ENCODE measurements around the gene RXFP3.
A peak's percentile ranks its signal among the peaks of the same experiment; 100 is the strongest.

RXFP3 gene

DNA sequence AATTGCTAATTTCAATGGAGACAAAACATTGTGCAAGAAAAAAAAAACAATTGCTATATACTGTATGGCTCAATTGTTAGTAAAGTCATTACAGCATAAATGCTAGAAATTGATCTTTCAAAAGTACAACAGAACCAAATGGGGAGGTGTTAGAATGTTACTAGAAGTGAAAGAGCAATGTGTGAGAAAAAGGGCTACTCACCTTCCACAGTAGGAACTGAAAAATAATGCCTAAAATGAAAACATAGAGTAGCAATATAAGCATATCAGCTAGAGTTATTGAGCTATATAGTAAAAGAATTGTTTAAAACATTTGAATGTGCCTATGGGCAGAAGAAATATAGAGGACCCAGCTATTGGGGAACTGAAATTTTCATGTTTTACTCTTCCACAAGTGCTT, 10.9 kb upstream of the RXFP3 start:
- TF ChIP-seq, protein P1, sequence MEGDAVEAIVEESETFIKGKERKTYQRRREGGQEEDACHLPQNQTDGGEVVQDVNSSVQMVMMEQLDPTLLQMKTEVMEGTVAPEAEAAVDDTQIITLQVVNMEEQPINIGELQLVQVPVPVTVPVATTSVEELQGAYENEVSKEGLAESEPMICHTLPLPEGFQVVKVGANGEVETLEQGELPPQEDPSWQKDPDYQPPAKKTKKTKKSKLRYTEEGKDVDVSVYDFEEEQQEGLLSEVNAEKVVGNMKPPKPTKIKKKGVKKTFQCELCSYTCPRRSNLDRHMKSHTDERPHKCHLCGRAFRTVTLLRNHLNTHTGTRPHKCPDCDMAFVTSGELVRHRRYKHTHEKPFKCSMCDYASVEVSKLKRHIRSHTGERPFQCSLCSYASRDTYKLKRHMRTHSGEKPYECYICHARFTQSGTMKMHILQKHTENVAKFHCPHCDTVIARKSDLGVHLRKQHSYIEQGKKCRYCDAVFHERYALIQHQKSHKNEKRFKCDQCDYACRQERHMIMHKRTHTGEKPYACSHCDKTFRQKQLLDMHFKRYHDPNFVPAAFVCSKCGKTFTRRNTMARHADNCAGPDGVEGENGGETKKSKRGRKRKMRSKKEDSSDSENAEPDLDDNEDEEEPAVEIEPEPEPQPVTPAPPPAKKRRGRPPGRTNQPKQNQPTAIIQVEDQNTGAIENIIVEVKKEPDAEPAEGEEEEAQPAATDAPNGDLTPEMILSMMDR (IDR thresholded peaks at IDR 0.05; ENCODE audit: insufficient read depth, low read depth, low read length, missing control alignments): no peak
- peak; percentile 25 for DNase-seq (ENCODE audit: low read depth)
- no peak overlapping the region for H3K4me3 ChIP-seq (ENCODE audit: low read depth, low read length)

DNA sequence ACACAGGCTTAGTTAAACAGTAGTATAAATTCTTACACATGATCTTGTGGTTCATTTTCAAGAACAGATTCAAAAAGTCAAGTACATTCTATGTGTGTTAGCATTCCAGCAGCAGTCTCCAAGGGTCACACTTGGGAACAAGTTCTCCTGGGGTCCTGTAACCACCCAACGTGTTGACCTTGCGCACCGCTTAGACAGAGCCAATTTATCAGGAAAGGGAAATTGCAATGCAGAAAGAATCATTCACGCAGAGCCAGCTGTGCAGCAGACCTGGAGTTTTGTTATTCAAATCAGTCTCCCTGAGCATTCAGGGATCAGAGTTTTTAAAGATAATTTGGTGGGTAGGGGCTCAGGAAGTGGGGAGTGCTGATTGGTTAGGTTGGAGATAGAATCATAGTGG, 8.5 kb upstream of the RXFP3 start:
- no peak for DNase-seq (ENCODE audit: low read depth)
- TF ChIP-seq, protein P1 (IDR thresholded peaks at IDR 0.05; ENCODE audit: insufficient read depth, low read depth, low read length, missing control alignments): no peak

DNA sequence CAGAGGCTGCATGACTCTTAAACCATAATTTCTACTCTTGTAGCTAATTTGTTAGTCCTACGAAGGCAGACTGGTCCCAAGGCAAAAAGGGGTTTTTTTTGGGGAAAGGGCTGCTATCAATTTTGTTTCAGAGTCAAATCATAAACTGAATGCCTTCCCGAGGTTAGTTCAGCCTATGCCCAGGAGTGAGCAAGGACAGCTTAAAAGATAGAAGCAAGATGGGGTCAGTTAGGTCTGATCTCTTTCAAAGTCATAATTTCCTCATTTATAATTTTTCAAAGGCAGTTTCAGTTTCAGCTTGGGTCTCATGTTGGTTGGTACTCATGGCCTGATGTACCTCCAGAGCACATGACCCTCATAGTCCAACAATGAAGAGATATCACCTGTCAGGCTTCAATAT, 7.9 kb upstream of the RXFP3 start:
- TF ChIP-seq, protein P1 (IDR thresholded peaks at IDR 0.05; ENCODE audit: insufficient read depth, low read depth, low read length, missing control alignments): no peak
- H3K4me3 ChIP-seq (ENCODE audit: low read depth, low read length): no peak overlapping the region
- DNase-seq (ENCODE audit: low read depth): no peak

More for the DNA sequence above, 8.5 kb upstream of the RXFP3 start:
- H3K4me3 ChIP-seq (ENCODE audit: low read depth, low read length): no peak overlapping the region

DNA sequence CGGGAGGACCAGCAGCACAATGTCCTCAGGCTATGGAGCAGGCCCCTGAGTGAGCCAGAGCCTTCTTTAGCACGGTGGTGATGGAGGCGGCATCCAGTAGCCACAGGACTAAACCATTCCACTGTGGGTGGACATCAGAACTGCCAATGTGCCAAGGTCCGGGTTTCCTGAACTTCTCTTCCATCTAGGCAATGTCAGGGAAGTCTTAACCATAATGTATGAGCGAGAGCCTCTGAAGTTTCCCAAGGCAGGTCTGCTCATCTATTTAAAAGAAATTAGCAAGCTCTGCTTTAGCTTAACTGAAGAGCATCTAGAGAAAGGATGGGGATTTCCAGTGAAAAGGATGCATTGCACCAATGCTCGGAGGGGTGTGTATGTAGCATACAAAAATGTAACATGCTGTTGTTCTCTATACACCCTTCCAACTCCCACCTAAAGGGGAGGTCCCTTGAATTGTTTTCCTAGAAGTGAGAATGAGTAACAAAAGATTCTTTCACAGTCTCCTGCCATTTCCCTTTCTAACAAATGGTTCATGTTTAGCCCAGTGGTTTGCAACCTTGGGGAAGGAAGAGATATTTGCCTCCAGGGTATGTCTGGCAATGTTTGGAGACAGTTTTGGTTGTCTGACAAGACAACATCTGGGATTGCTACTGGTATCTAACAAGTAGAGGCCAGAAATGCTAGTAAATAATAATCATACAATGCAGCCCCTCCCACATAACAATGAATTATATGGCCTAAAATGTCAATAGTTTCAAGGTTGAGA, 6.1 kb upstream of the RXFP3 start:
- DNase-seq (ENCODE audit: low read depth): peak; percentile 43
- TF ChIP-seq, protein P1 (IDR thresholded peaks at IDR 0.05; ENCODE audit: insufficient read depth, low read depth, low read length, missing control alignments): no peak
- no peak overlapping the region for H3K4me3 ChIP-seq (ENCODE audit: low read depth, low read length)

DNA sequence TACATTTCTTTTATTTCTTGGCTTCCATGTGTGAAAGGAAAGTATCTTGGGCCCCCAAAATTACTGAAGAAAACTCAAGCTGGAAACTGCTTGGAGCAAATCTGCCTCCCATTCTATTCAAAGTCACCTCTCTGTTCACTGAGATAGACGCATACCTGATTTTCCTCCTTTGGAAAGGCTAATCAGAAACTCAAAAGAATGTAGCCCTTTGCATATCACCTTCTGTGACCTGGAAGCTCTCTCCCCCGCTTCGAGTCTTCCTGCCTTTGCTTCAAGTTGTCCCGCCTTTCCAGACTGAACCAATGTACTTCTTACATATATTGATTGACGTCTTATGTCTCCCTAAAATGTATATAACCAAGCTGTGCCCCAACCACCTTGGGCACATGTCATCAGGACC, 5.0 kb upstream of the RXFP3 start:
- no peak overlapping the region for H3K4me3 ChIP-seq (ENCODE audit: low read depth, low read length)
- no peak for DNase-seq (ENCODE audit: low read depth)
- TF ChIP-seq, protein P1 (IDR thresholded peaks at IDR 0.05; ENCODE audit: insufficient read depth, low read depth, low read length, missing control alignments): no peak

DNA sequence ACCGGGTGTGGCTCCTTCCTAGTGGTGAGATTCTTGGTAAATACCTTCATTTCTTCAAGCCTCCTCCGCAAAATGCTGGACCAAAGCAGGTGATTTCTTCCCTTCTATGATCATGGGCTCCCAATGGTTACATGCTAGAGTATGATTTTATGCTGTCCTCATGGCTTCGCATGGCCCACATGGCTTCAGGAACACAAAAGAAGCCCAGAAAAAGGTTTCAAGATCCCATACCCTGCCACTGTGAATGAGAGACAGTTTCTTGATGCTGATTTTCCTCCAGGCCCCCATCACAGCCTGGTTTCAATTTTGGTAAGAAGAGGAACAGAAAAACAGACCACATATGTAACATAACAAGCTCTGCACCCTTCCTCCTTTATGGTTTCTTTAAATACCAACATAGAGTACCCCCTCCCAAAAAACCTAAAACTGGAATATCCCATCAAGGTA, 2.4 kb upstream of the RXFP3 start:
- H3K4me3 ChIP-seq (ENCODE audit: low read depth, low read length): no peak overlapping the region
- peak; percentile 89 for DNase-seq (ENCODE audit: low read depth)
- TF ChIP-seq, protein P1 (IDR thresholded peaks at IDR 0.05; ENCODE audit: insufficient read depth, low read depth, low read length, missing control alignments): no peak

DNA sequence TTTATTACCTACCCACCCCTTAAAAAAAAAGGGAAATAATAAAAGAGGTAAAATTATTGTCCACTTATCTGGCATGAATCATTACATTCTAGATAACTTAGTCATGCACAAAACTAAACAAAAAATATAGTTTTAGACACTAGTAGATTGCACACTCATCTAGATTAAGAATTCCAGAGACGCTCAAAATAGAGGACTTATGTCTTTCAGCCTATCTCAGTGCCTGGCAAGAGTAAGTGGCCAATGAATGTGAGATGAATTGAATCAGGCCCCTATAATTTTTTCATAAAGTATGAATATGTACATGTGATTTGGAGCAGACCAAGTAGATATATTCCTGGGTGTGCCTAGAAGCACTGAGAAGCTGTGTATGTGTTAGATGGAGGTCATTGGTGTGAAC, 2.0 kb upstream of the RXFP3 start:
- peak; percentile 15 for DNase-seq (ENCODE audit: low read depth)
- no peak overlapping the region for H3K4me3 ChIP-seq (ENCODE audit: low read depth, low read length)
- TF ChIP-seq, protein P1 (IDR thresholded peaks at IDR 0.05; ENCODE audit: insufficient read depth, low read depth, low read length, missing control alignments): no peak
